IMR-90 (cell line): Measurements from ENCODE around the gene NPTX1. TPM values are rescaled to one million over a fixed set of nuclear protein-coding genes. Genes with fewer than 3 reads are reported as not detected.

ENCODE experiments used
- ATAC-seq: fragments of 200-7000 bp; cut with Tn5 transposase; 2 replicates; pipeline ENCODE4 v1.9.1; 2020; ENCODE audit warnings: low read depth, mild to moderate bottlenecking, moderate library complexity
- BruUV-seq: library from RNA; stranded (reverse); fragments of 400-500 nt; replicated peaks from 2 replicates; lab custom pipeline; 2021; lab: Mats Ljungman, UMichigan
- CTCF ChIA-PET: fragments of 300-600 bp; formaldehyde crosslinking; extraction: SDS; loops from one replicate; lab custom pipeline; 2021; ENCODE audit warnings: antibody characterized with exemption; lab: Yijun Ruan, JAX
- POLR2A ChIA-PET: fragments of 300-600 bp; sonication (Branson Sonifier 250); formaldehyde crosslinking; loops from one replicate; lab custom pipeline; 2022; ENCODE audit warnings: antibody characterized with exemption; ENCODE audit not compliant: unreplicated experiment; lab: Charles Lee
- DNase-seq: peaks from one replicate; pipeline ENCODE4 v3.0.0; 2013
- H2AFZ ChIP-seq: replicated peaks from 2 replicates; pipeline ENCODE3; 2013; ENCODE audit warnings: low read length, mild to moderate bottlenecking; ENCODE audit not compliant: poor library complexity
- H2AK5ac ChIP-seq: 2 replicates; pipeline ENCODE4 v1.6.1; 2013; ENCODE audit warnings: low read depth, low read length, inconsistent platforms
- H2AK9ac ChIP-seq: replicated peaks from 2 replicates; pipeline ENCODE3; 2013; ENCODE audit warnings: mild to moderate bottlenecking, low read depth, low read length, moderate library complexity; ENCODE audit not compliant: poor library complexity
- H2BK120ac ChIP-seq: 2 replicates; pipeline ENCODE4 v1.6.1; 2013; ENCODE audit warnings: low read depth, low read length, inconsistent platforms
- H2BK15ac ChIP-seq: 3 replicates; pipeline ENCODE4 v1.6.1; 2013; ENCODE audit warnings: low read depth, low read length, inconsistent platforms
- H2BK20ac ChIP-seq: 2 replicates; pipeline ENCODE4 v1.6.1; 2013; ENCODE audit warnings: low read depth, mild to moderate bottlenecking, inconsistent platforms, low read length, moderate library complexity
- H2BK5ac ChIP-seq: 2 replicates; pipeline ENCODE4 v1.6.1; 2013; ENCODE audit warnings: mild to moderate bottlenecking, low read depth, low read length, inconsistent platforms; ENCODE audit not compliant: poor library complexity, severe bottlenecking
- H3K14ac ChIP-seq: replicated peaks from 2 replicates; pipeline ENCODE4 v1.6.1; 2013; ENCODE audit warnings: low read depth, low read length, inconsistent platforms
- H3K18ac ChIP-seq: 2 replicates; pipeline ENCODE4 v1.6.1; 2013; ENCODE audit warnings: low read depth, low read length, control low read depth
- H3K23ac ChIP-seq: 2 replicates; pipeline ENCODE4 v1.6.1; 2013; ENCODE audit warnings: low read depth, low read length, inconsistent platforms
- H3K27ac ChIP-seq: 2 replicates; pipeline ENCODE4 v1.5.1; 2013; ENCODE audit warnings: mild to moderate bottlenecking, control low read depth, low read length; ENCODE audit not compliant: insufficient read depth
- H3K27me3 ChIP-seq: 2 replicates; pipeline ENCODE4 v1.6.1; 2013; ENCODE audit warnings: low read length; ENCODE audit not compliant: control insufficient read depth, insufficient read depth
- H3K36me3 ChIP-seq: 2 replicates; pipeline ENCODE4 v1.6.1; 2013; ENCODE audit warnings: low read length, mixed read lengths; ENCODE audit not compliant: control insufficient read depth, insufficient read depth
- H3K4ac ChIP-seq: 2 replicates; pipeline ENCODE4 v1.6.1; 2013; ENCODE audit warnings: low read depth, low read length, inconsistent platforms
- H3K4me1 ChIP-seq: 2 replicates; pipeline ENCODE4 v1.6.1; 2013; ENCODE audit warnings: low read length, mixed read lengths; ENCODE audit not compliant: control insufficient read depth, insufficient read depth
- H3K4me2 ChIP-seq: 2 replicates; pipeline ENCODE4 v1.6.1; 2013; ENCODE audit warnings: low read depth, mild to moderate bottlenecking, control low read depth, low read length, moderate library complexity
- H3K4me3 ChIP-seq: 2 replicates; pipeline ENCODE4 v1.5.1; 2013; ENCODE audit warnings: low read depth, mild to moderate bottlenecking, control low read depth, low read length, moderate library complexity; ENCODE audit not compliant: insufficient read depth
- H3K56ac ChIP-seq: 2 replicates; pipeline ENCODE4 v1.6.1; 2013; ENCODE audit warnings: low read length, inconsistent platforms; ENCODE audit not compliant: insufficient read depth; ENCODE audit errors: extremely low read depth
- H3K79me1 ChIP-seq, 2 experiments: 2 replicates each; pipeline ENCODE4 v1.6.1; 2013; ENCODE audit warnings: low read length in 2 of 2, inconsistent platforms in 1 of 2, low read depth in 1 of 2
- H3K9ac ChIP-seq: 2 replicates; pipeline ENCODE4 v1.6.1; 2013; ENCODE audit warnings: low read depth, low read length, control low read depth
- H3K9me1 ChIP-seq: 2 replicates; pipeline ENCODE4 v1.6.1; 2013; ENCODE audit warnings: low read length, inconsistent platforms; ENCODE audit not compliant: insufficient read depth
- H3K9me3 ChIP-seq: 2 replicates; pipeline ENCODE4 v1.6.1; 2013; ENCODE audit warnings: low read length; ENCODE audit not compliant: control insufficient read depth, insufficient read depth
- H4K20me1 ChIP-seq: 2 replicates; pipeline ENCODE4 v1.6.1; 2013; ENCODE audit warnings: low read length, inconsistent platforms; ENCODE audit not compliant: insufficient read depth
- H4K5ac ChIP-seq: 2 replicates; pipeline ENCODE4 v1.6.1; 2013; ENCODE audit warnings: mild to moderate bottlenecking, low read depth, low read length, control low read depth
- H4K8ac ChIP-seq, 2 experiments: 2 replicates each; pipeline ENCODE4 v1.6.1; 2013; ENCODE audit warnings: low read depth in 2 of 2, low read length in 2 of 2, control low read depth in 1 of 2, inconsistent platforms in 1 of 2
- H4K91ac ChIP-seq: 2 replicates; pipeline ENCODE4 v1.6.1; 2013; ENCODE audit warnings: low read depth, low read length, inconsistent platforms; ENCODE audit not compliant: insufficient read depth
- BHLHE40 ChIP-seq: fragments of 150-350 bp; IDR thresholded peaks from 2 replicates; pipeline ENCODE4 v1.6.1; 2016; ENCODE audit warnings: mild to moderate bottlenecking, low read depth, low read length
- CEBPB ChIP-seq: IDR thresholded peaks from 2 replicates; pipeline ENCODE4 v1.6.1; 2012; ENCODE audit warnings: low read depth, low read length, improper control_type of control experiment
- CHD1 ChIP-seq: IDR thresholded peaks from 2 replicates; pipeline ENCODE4 v1.6.1; 2012; ENCODE audit warnings: low read depth, low read length, improper control_type of control experiment
- MAFK ChIP-seq: IDR thresholded peaks from 2 replicates; pipeline ENCODE4 v1.6.1; 2012; ENCODE audit warnings: low read depth, low read length, improper control_type of control experiment
- POLR2A ChIP-seq: IDR thresholded peaks from 2 replicates; pipeline ENCODE4 v1.6.1; 2012; ENCODE audit warnings: mild to moderate bottlenecking, low read depth, low read length
- SMC3 ChIP-seq: fragments of 150-350 bp; IDR thresholded peaks from 2 replicates; pipeline ENCODE4 v1.6.1; 2016; ENCODE audit warnings: low read depth, mild to moderate bottlenecking, antibody characterized with exemption, low read length, moderate library complexity
- WGBS, 2 experiments: methylation state at CpG; one replicate each; pipeline versions ENCODE4 v1.1.5 to v1.1.7; 2013; ENCODE audit warnings: missing lambda C conversion rate in 2 of 2; ENCODE audit not compliant: insufficient read length in 1 of 2; ENCODE audit errors: extremely low coverage in 2 of 2; 5-methylcytosine and 5-hydroxymethylcytosine counted together
- dilution Hi-C: fragments of 300-500 bp; cut with HindIII; formaldehyde crosslinking; loops from one replicate; pipeline ENCODE4 v1.14.3; 2018; ENCODE audit warnings: low sequenced_read_pairs; ENCODE audit not compliant: unreplicated experiment
- in situ Hi-C: fragments of 300-500 bp; cut with MboI; formaldehyde crosslinking; loops from 3 replicates; pipeline ENCODE4 v1.14.3; 2019; ENCODE audit warnings: low sequenced_read_pairs, inconsistent platforms, mixed read lengths
- intact Hi-C: fragments of 100-400 bp; cut with micrococcal nuclease; formaldehyde crosslinking; loops from 2 replicates; pipeline ENCODE4 v1.10.0; 2022
- polyA plus RNA-seq, 3 experiments: library from polyadenylated mRNA; depleted of rRNA; stranded (reverse); fragments of >200 nt; gene quantifications; 2 replicates each; pipeline ENCODE4 v1.2.3, GENCODE V29; 2012; ENCODE audit warnings: low replicate concordance in 1 of 3
- total RNA-seq: library from RNA; depleted of rRNA; stranded (reverse); fragments of >200 nt; gene quantifications from 2 replicates; pipeline ENCODE4 v1.2.3, GENCODE V29; 2012
- TF ChIP-seq, protein P1 (sequence below): conservative IDR thresholded peaks from 2 replicates; pipeline ENCODE4 v1.5.1; 2012; ENCODE audit warnings: mild to moderate bottlenecking, low read depth, low read length, improper control_type of control experiment
- TF ChIP-seq, protein P2 (sequence below): fragments of 150-350 bp; IDR thresholded peaks from 2 replicates; pipeline ENCODE4 v1.6.1; 2017; ENCODE audit warnings: mild to moderate bottlenecking, antibody characterized with exemption, low read length, low read depth

NPTX1 gene
- total and polyA plus RNA-seq, 2 of the 4 experiments (the other 2 are of a cell fraction), result 20.8 to 39.5 TPM

DNA sequence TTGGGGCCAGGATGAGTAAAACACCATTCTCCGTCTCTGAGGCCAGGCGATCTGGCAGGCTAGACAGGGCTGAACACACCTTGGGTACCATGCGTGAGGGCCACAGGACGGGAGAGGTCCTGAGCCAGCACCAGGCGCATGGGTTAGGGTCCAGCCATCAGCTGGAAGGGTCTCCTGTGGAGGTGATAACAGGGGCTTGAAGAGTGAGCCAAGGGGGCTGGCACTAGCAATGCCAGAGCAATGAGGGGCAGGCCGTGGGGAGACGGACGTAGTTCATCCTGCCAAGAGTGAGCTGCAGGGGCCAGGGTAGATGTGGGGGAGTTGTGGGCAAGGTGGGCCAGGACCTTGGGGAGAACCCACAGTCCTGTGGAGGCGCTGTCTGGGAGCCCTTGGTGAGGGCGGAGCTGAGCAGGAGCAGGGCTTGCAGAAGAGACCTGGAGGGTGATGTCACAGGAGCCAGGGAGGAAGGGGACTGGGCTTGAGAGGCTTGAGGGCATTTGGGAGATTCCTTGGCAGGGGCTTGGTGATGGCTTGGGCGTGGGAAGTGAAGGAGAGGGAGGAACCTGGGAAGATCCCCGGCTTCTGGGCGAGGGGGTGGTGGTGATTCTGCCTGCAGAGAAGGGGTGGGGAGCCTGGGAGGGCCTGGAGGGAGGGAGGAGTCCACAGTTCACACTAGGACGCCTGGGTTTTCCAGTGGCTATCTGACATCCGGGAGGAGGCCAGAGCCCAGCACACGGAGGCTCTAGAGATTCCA, 6.3 kb upstream of the NPTX1 start:
- Histone ChIP-seq H2AK5ac (no peak overlapping the region), H2BK120ac (no peak overlapping the region), H2BK15ac (no peak overlapping the region), H3K9me3 (peaks cover 6% of the 10 kb centered on the region; the same call in 1 of the 2 replicates), H3K9me1 (peaks cover 3% of the 10 kb centered on the region; the same call in 1 of the 2 replicates), H2AK9ac (no peak overlapping the region), H4K8ac (no peak overlapping the region), H3K36me3 (no peaks in the 10 kb centered on the region), H3K9ac (no peak overlapping the region), H3K4ac (no peak overlapping the region), H3K18ac (no peak overlapping the region), H3K27me3 (peaks cover 66% of the 10 kb centered on the region), H4K91ac (no peak overlapping the region), H2BK5ac (no peak overlapping the region), H2BK20ac (no peak overlapping the region), H3K14ac (no peak overlapping the region), H3K4me3 (no peak overlapping the region), H3K79me1 (no peaks in the 10 kb centered on the region), H4K5ac (no peak overlapping the region), H3K4me2 (no peak overlapping the region), H3K4me1 (no peaks in the 10 kb centered on the region; the same call in 1 of the 2 replicates), H3K27ac (no peak overlapping the region), H4K20me1 (peaks cover 4% of the 10 kb centered on the region; the same call in 1 of the 2 replicates), H3K23ac (no peak overlapping the region), H3K56ac (no peak overlapping the region), H2AFZ (peak overlapping the region; percentile 21)
- in situ Hi-C loops (no loop called here), dilution Hi-C loops (no loop called here), intact Hi-C loops (no loop called here)
- WGBS, 2 experiments, result 66% methylated on average over 8 of the region's 16 CpGs; no CpG with 5 or more reads in 1 of the 2 experiments
- TF ChIP-seq BHLHE40, result no peak
- no peak for TF ChIP-seq MAFK
- TF ChIP-seq, protein P1, sequence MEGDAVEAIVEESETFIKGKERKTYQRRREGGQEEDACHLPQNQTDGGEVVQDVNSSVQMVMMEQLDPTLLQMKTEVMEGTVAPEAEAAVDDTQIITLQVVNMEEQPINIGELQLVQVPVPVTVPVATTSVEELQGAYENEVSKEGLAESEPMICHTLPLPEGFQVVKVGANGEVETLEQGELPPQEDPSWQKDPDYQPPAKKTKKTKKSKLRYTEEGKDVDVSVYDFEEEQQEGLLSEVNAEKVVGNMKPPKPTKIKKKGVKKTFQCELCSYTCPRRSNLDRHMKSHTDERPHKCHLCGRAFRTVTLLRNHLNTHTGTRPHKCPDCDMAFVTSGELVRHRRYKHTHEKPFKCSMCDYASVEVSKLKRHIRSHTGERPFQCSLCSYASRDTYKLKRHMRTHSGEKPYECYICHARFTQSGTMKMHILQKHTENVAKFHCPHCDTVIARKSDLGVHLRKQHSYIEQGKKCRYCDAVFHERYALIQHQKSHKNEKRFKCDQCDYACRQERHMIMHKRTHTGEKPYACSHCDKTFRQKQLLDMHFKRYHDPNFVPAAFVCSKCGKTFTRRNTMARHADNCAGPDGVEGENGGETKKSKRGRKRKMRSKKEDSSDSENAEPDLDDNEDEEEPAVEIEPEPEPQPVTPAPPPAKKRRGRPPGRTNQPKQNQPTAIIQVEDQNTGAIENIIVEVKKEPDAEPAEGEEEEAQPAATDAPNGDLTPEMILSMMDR, result no peak
- TF ChIP-seq CHD1, result no peak
- no peak for TF ChIP-seq POLR2A
- TF ChIP-seq, protein P2, sequence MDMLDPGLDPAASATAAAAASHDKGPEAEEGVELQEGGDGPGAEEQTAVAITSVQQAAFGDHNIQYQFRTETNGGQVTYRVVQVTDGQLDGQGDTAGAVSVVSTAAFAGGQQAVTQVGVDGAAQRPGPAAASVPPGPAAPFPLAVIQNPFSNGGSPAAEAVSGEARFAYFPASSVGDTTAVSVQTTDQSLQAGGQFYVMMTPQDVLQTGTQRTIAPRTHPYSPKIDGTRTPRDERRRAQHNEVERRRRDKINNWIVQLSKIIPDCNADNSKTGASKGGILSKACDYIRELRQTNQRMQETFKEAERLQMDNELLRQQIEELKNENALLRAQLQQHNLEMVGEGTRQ, result no peak
- no peak for TF ChIP-seq CEBPB
- TF ChIP-seq SMC3, result no peak
- ATAC-seq (no peak), DNase-seq (no peak)
- ChIA-PET CTCF (no interaction called here), POLR2A (no interaction called here)
- no TSS peak for BruUV-seq
